Type B pancreatic cell (in vitro differentiated cells): Measurements from ENCODE around the gene ZNF23. TPM values are rescaled to one million over a fixed set of nuclear protein-coding genes. Genes with fewer than 3 reads are reported as not detected.
A peak's percentile ranks its signal among the peaks of the same experiment; 100 is the strongest.

Experiments
- DNase-seq: peaks from one replicate; pipeline ENCODE4 v3.0.0; 2021; ENCODE audit warnings: mixed read lengths; ENCODE audit not compliant: unreplicated experiment; ENCODE audit errors: extremely low spot score
- H3K27ac Mint-ChIP-seq: 2 replicates; pipeline ENCODE4 v1.8.0; 2021; ENCODE audit warnings: mild to moderate bottlenecking, mixed read lengths
- H3K27me3 Mint-ChIP-seq: 2 replicates; pipeline ENCODE4 v1.8.0; 2021; ENCODE audit warnings: mixed read lengths
- H3K36me3 Mint-ChIP-seq: 2 replicates; pipeline ENCODE4 v1.8.0; 2021; ENCODE audit warnings: mixed read lengths
- H3K4me1 Mint-ChIP-seq: one replicate; pipeline ENCODE4 v1.8.0; 2021; ENCODE audit warnings: mixed read lengths; ENCODE audit not compliant: unreplicated experiment
- H3K4me3 Mint-ChIP-seq: 2 replicates; pipeline ENCODE4 v1.8.0; 2021; ENCODE audit warnings: mild to moderate bottlenecking, mixed read lengths
- H3K9me3 Mint-ChIP-seq: 2 replicates; pipeline ENCODE4 v1.8.0; 2021; ENCODE audit warnings: mixed read lengths
- CTCF ChIP-seq: fragments of 200-600 bp; sonication (generic); conservative IDR thresholded peaks from 2 replicates; pipeline ENCODE4 v1.5.0; 2021; ENCODE audit warnings: antibody characterized with exemption, mild to moderate bottlenecking
- total RNA-seq: library from RNA; stranded (reverse); gene quantifications from 2 replicates; pipeline ENCODE4 v1.2.1, GENCODE V29; 2021; ENCODE audit warnings: low replicate concordance

Gene ZNF23
- total RNA-seq, 1 donor from 2014 or later: 11.1 TPM

- peaks cover 4% of the 10 kb centered on the region for H3K4me1 Mint-ChIP-seq
- no peaks in the 10 kb centered on the region for H3K27me3 Mint-ChIP-seq
- no peak overlapping the region for H3K27ac Mint-ChIP-seq
- no peak for DNase-seq
- no peaks in the 10 kb centered on the region for H3K9me3 Mint-ChIP-seq
- no peak for TF ChIP-seq CTCF
- H3K4me3 Mint-ChIP-seq: no peak overlapping the region
- H3K36me3 Mint-ChIP-seq: no peaks in the 10 kb centered on the region
Measured at GRCh38 chr16:71467810-71468209, 5.8 kb upstream of the ZNF23 start.

GRCh38 chr16:71464231-71464630, 2.2 kb upstream of the ZNF23 start:
- no peaks in the 10 kb centered on the region for H3K9me3 Mint-ChIP-seq
- TF ChIP-seq CTCF: no peak
- no peak overlapping the region for H3K27ac Mint-ChIP-seq
- H3K4me3 Mint-ChIP-seq: no peak overlapping the region
- H3K27me3 Mint-ChIP-seq: no peaks in the 10 kb centered on the region
- peaks cover 11% of the 10 kb centered on the region for H3K4me1 Mint-ChIP-seq
- H3K36me3 Mint-ChIP-seq: no peaks in the 10 kb centered on the region
- no peak for DNase-seq

- H3K27ac Mint-ChIP-seq: no peak overlapping the region
- TF ChIP-seq CTCF: no peak
- DNase-seq: no peak
- no peaks in the 10 kb centered on the region for H3K27me3 Mint-ChIP-seq
- no peaks in the 10 kb centered on the region for H3K9me3 Mint-ChIP-seq
- H3K4me3 Mint-ChIP-seq: peak overlapping the region; percentile 97
- H3K36me3 Mint-ChIP-seq: peaks cover 5% of the 10 kb centered on the region
- peaks cover 11% of the 10 kb centered on the region for H3K4me1 Mint-ChIP-seq
Measured at GRCh38 chr16:71460941-71461340, 1.1 kb downstream of the ZNF23 start.

GRCh38 chr16:71460236-71460635, 1.8 kb downstream of the ZNF23 start:
- Mint-ChIP-seq H3K4me3 (peak overlapping the region; percentile 97), H3K27me3 (no peaks in the 10 kb centered on the region), H3K4me1 (peaks cover 11% of the 10 kb centered on the region), H3K36me3 (peaks cover 8% of the 10 kb centered on the region), H3K27ac (no peak overlapping the region), H3K9me3 (no peaks in the 10 kb centered on the region)
- DNase-seq: no peak
- no peak for TF ChIP-seq CTCF

GRCh38 chr16:71459510-71459909, 2.5 kb downstream of the ZNF23 start:
- no peak for DNase-seq
- Mint-ChIP-seq H3K27ac (no peak overlapping the region), H3K4me1 (peaks cover 11% of the 10 kb centered on the region), H3K27me3 (no peaks in the 10 kb centered on the region), H3K36me3 (peaks cover 16% of the 10 kb centered on the region), H3K9me3 (no peaks in the 10 kb centered on the region), H3K4me3 (no peak overlapping the region)
- TF ChIP-seq CTCF: no peak

GRCh38 chr16:71456801-71457200, 5.2 kb downstream of the ZNF23 start:
- no peak for TF ChIP-seq CTCF
- peaks cover 41% of the 10 kb centered on the region for H3K36me3 Mint-ChIP-seq
- no peaks in the 10 kb centered on the region for H3K4me1 Mint-ChIP-seq
- no peak overlapping the region for H3K4me3 Mint-ChIP-seq
- DNase-seq: no peak
- H3K27me3 Mint-ChIP-seq: no peaks in the 10 kb centered on the region
- no peak overlapping the region for H3K27ac Mint-ChIP-seq
- H3K9me3 Mint-ChIP-seq: peaks cover 8% of the 10 kb centered on the region
